GM19438 (cell line): ENCODE data around the gene MBD3.
"Not testable (repeated sequence)": the region's sequence is repeated elsewhere in the genome, so short reads cannot be mapped to it uniquely, and the experiment has no call there.

Source experiments
- ATAC-seq: cut with Tn5 transposase; IDR thresholded peaks from one replicate; pipeline ENCODE4 v1.9.1; 2021; ENCODE audit warnings: low read depth; ENCODE audit not compliant: unreplicated experiment

MBD3 gene

GRCh38 chr19:1553415-1553814, 39.2 kb downstream of the MBD3 start:
- ATAC-seq, result no peak

DNA sequence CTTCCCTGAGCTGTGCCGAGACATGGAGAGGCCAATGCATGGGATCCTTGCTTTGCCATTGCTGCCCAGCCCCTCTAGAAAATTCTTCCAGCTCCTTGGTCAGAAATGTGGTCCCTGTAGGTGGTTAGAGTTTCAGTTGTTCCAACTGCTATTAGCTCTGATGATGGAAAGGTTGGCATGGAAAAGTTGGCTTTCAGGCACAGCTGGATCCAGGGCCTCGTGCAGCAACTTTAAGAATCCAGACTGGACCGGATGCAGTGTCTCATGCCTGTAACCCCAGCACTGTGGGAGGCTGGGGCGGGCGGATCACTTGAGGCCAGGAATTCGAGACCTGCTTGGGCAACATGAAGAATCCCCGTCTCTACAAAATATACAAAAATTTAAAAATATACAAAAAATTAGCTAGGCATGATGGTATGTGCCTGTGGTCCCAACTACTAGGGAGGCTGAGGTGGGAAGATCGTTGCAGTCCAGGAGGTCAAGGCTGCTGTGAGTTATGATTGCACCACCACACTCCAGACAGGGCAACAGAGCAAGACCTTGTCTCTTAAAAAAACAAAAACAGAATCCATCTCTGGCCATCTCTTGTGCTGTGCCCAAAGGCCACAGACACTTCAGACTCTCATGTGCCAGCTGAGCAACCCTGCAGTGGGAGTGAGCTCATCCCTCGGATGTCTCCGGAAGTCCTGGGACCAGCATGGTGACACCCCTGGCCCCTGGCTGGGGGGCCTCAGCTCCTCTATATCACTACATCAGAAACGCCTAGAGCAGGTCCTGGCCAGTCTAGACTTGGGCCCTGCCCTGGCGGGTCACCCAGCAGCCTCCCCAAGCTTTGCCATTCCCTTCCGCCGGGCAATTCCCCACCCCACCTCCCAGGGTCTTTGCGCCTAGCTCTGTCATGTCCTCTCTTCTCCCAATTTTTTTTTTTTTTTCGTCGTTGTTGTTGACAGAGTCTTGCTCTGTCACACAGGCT, 41.3 kb downstream of the MBD3 start:
- ATAC-seq, result no peak

DNA sequence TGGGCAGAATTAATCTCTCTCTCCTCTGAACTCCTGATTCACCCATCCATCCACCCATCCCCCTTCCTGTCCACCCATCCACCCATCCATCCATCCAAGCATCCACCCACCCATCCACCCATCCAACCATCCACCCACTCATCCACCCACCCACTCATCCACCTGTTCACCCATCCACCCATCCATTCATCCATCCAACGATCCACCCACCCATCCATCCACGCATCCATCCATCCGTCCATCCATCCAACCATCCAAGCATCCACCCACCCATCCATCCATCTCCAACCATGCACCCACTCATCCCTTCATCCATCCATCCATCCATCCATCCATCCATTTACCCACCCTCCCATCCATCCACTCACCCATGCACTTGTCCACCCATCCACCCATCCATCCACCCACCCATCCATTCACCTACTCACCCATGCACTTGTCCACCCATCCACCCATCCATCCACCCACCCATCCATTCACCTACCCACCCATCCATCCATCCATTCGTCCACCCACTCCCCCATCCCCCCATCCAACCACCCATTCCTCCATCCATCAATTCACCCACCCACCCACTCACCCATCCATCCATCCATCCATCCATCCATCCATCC, 43.2 kb downstream of the MBD3 start:
- ATAC-seq, result no peak

DNA sequence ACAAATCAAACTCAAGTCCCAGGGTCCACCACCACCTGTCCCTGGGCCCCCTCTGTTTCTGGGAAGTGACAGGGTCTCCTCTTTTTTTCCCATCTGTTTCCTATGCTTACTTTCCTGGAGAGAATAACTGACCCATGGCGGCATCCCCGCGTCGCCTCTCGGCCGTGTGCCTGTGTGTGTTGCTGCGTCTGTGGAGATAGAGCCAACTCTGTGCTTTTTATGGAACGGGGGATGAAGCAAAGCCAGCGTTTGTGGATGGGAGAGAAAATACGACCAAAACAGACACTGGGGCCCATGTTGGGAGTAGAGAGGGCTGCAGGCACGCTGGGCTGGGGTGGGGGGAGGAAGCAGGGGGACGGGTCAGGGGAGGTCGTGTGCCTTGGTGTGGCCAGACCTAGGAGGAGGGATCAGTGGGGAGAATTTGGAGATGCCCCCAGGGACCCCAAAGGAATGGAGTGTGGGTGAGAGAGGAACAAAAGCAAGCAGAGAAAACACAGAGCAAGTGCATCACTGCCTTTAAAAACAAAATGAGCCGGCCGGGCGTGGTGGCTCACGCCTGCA, 52.2 kb downstream of the MBD3 start:
- no peak for ATAC-seq

- ATAC-seq, result not testable (repeated sequence)
Measured at GRCh38 chr19:1539749-1540148, 52.9 kb downstream of the MBD3 start.

- no peak for ATAC-seq
Measured at GRCh38 chr19:1538978-1539377, 53.7 kb downstream of the MBD3 start.

GRCh38 chr19:1535699-1536098, 57.0 kb downstream of the MBD3 start:
- ATAC-seq, result not testable (repeated sequence)

DNA sequence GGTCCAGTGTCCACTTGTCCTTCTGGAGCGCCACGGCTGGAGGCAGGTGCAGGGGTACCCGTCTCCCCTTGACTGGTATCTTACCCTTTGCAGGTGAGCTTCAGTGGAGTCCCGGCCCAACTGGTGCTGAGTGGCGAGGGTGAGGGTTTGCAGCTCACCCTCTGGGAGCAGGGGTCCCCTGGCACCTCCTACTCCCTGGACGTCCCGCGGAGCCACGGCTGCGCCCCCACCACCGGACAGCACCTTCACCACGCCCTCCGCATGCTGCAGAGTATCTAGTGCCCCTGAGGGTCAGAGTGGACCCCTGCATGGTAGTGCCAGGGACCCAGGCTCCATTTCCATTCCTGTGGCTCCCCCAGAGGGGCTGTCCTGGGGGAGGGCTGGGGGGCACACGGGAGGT, 57.7 kb downstream of the MBD3 start:
- no peak for ATAC-seq

DNA sequence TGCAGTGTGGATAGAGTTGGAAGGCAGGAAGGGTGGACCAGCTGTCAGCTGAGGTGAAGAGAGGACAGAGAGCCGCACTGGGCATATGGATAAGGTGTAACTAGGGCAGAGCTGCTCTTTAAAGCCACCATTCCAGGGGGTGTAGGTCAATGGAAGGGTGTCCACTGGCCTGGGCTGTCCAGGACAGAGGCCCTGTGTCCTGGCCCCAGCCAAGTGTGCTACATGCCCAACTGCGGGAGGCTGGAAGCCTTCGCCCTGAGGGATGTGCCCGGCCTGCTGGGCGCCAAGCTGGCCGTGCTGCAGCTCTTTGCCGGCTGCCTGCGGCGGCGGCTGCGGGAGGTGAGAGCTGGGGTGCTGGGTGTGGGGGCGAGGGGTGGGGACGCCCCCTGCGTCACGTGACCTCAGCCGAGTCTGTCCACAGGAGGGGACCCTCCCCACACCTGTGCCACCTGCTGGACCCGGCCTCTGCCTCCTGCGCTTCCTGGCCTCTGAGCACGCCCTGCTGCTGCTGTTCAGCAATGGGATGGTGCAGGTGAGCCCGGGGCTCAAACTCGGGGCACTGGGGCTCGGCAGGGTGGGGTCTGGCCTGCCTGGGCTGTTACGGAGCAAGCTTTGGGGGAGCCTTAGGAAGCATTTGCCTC, 59.0 kb downstream of the MBD3 start:
- no peak for ATAC-seq

DNA sequence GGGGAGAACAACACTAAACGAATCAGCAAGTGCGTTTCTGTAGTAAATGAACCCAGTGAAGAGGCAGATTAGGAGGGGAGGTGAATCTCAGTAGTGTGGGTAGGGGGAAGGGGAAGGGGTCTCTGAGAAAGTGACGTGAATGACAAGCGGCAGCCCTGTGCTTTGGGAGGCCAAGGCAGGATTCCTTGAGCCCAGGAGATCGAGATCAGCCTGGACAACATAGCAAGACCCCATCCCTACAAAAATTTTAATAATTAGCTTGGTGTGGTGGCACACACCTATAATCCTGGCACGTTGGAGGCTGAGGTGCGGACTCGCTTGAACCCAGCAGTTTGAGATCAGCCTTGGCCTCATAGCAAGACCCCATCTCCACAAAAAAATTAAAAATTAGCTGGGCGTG, 60.7 kb downstream of the MBD3 start:
- no peak for ATAC-seq

- ATAC-seq, result no peak
Measured at GRCh38 chr19:1531587-1531986, 61.1 kb downstream of the MBD3 start.

- ATAC-seq, result not testable (repeated sequence)
Measured at GRCh38 chr19:1530856-1531255, 61.8 kb downstream of the MBD3 start.

- ATAC-seq, result no peak
Measured at GRCh38 chr19:1529430-1529816, 63.2 kb downstream of the MBD3 start.

DNA sequence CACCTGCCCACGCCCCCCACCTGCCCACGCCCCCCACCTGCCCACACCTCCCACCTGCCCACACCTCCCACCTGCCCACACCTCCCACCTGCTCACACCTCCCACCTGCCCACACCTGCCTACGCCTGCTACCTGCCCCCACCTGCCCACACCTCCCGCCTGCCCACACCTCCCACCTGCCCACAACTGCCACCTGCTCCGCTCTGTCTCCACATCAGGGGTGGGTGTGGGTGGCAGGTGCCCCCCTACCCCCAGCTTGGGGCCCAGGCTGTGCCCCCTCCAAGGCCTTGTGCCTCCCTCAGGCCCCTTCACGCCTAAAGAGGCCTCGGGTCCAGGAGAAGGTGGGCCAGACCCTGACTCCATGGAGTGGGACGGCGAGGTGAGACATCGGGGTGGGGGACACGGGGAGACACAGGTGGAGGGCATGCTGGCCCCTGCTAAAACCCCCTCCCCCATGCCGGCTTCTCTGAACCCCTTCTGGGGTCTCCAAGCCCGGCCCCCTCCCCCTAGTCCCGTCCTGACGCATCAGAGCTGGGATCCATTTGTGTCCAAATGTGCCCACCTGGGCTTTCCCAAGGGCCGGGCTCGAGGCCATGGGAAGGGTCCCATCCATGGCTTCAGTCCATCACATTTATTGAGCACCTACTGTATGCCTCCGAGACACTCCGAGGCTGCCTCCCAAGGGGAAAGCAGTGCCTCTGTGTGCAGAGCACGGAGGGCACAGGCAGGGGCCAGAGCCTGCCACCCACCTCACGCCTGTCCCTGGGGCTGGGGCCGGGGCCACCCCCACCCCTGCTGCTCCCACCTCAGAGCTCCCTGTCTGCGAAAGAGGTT, 63.9 kb downstream of the MBD3 start:
- no peak for ATAC-seq

- ATAC-seq, result no peak
Measured at GRCh38 chr19:1527650-1528309, 64.9 kb downstream of the MBD3 start.

- no peak for ATAC-seq
Measured at GRCh38 chr19:1526979-1527649, 65.6 kb downstream of the MBD3 start.

GRCh38 chr19:1526066-1526778, 66.4 kb downstream of the MBD3 start:
- no peak for ATAC-seq

DNA sequence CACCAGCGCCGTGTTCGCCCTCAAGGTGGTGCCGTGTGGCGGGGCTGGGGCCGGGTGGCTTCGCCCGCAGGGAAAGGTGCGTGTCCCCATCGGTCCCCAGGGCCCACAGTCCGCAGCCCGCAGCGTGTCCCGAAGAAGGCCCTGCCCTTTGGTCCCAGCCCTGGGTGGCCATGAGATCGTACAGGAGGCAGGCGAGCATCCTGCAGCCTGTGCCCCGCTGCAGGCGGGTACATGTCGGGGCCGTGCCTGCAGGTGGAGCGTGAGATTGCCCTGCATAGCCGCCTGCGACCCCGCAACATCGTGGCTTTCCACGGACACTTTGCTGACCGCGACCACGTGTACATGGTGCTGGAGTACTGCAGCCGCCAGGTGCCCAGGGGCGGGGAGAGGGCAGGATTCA, 67.3 kb downstream of the MBD3 start:
- ATAC-seq, result no peak

- no peak for ATAC-seq
Measured at GRCh38 chr19:1524972-1525325, 67.7 kb downstream of the MBD3 start.
